ENCODE results near the gene SORCS2. TPM values are rescaled to one million over a fixed set of nuclear protein-coding genes. Genes with fewer than 3 reads are reported as not detected.

The SORCS2 gene
- total RNA-seq, 1 donor: 0.27 TPM

GRCh38 chr4:7343081-7343655 lies 150.8 kb downstream of the SORCS2 start:
- no peak for TF ChIP-seq CTCF (IDR thresholded peaks at IDR 0.05; ENCODE audit: insufficient read depth, low read length)
- H3K4me3 ChIP-seq (ENCODE audit: low read depth, low read length): no peak overlapping the region
- no peak for DNase-seq (ENCODE audit: low read depth)

- H3K4me3 ChIP-seq (ENCODE audit: low read depth, low read length): no peak overlapping the region
- no peak for DNase-seq (ENCODE audit: low read depth)
- TF ChIP-seq CTCF (IDR thresholded peaks at IDR 0.05; ENCODE audit: insufficient read depth, low read length): no peak
Measured at GRCh38 chr4:7343950-7344349, 151.6 kb downstream of the SORCS2 start.

GRCh38 chr4:7344636-7345155 lies 152.4 kb downstream of the SORCS2 start:
- no peak overlapping the region for H3K4me3 ChIP-seq (ENCODE audit: low read depth, low read length)
- TF ChIP-seq CTCF (IDR thresholded peaks at IDR 0.05; ENCODE audit: insufficient read depth, low read length): no peak
- no peak for DNase-seq (ENCODE audit: low read depth)

- TF ChIP-seq CTCF (IDR thresholded peaks at IDR 0.05; ENCODE audit: insufficient read depth, low read length): no peak
- no peak overlapping the region for H3K4me3 ChIP-seq (ENCODE audit: low read depth, low read length)
- no peak for DNase-seq (ENCODE audit: low read depth)
Measured at GRCh38 chr4:7347981-7348380, 155.6 kb downstream of the SORCS2 start.

GRCh38 chr4:7348946-7349900 lies 156.9 kb downstream of the SORCS2 start:
- no peak overlapping the region for H3K4me3 ChIP-seq (ENCODE audit: low read depth, low read length)
- no peak for TF ChIP-seq CTCF (IDR thresholded peaks at IDR 0.05; ENCODE audit: insufficient read depth, low read length)
- DNase-seq (ENCODE audit: low read depth): no peak

- TF ChIP-seq CTCF (IDR thresholded peaks at IDR 0.05; ENCODE audit: insufficient read depth, low read length): no peak
Measured at GRCh38 chr4:7350396-7350795, 158.1 kb downstream of the SORCS2 start.

More at GRCh38 chr4:7350396-7350795, 158.1 kb downstream of the SORCS2 start:
- no peak overlapping the region for H3K4me3 ChIP-seq (ENCODE audit: low read depth, low read length)
- DNase-seq (ENCODE audit: low read depth): no peak
